Measurements from ENCODE around the gene TNFRSF13B.
"Not testable (repeated sequence)": the region's sequence is repeated elsewhere in the genome, so short reads cannot be mapped to it uniquely, and the experiment has no call there.

Gene TNFRSF13B

DNA sequence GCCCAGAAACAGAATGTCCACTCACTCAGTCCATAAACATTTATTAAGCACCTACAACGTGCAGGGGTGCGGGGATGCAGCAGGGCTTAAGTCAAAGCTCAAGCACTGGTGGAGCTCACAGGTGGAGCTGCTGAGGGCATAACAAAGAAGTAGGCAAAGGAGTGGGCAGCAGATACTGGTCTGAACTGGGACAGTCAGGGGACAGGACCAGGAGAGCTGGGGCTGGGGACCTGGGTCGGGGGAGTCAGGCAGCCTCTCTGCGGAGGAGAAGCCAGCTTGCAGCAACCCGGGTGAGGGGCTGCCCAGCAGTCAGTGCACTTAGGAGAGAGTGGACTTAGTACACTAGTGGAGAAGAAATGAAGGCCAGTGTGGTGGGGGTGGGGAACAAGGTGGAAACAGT is 10.0 kb upstream of the TNFRSF13B start:
- no peaks in the 10 kb centered on the region for H3K79me2 ChIP-seq (ENCODE audit: insufficient read depth, low read length)
- no peaks in the 10 kb centered on the region for H3K9me2 ChIP-seq (replicated peaks; ENCODE audit: insufficient read depth, low read length)
- TF ChIP-seq, protein P1, sequence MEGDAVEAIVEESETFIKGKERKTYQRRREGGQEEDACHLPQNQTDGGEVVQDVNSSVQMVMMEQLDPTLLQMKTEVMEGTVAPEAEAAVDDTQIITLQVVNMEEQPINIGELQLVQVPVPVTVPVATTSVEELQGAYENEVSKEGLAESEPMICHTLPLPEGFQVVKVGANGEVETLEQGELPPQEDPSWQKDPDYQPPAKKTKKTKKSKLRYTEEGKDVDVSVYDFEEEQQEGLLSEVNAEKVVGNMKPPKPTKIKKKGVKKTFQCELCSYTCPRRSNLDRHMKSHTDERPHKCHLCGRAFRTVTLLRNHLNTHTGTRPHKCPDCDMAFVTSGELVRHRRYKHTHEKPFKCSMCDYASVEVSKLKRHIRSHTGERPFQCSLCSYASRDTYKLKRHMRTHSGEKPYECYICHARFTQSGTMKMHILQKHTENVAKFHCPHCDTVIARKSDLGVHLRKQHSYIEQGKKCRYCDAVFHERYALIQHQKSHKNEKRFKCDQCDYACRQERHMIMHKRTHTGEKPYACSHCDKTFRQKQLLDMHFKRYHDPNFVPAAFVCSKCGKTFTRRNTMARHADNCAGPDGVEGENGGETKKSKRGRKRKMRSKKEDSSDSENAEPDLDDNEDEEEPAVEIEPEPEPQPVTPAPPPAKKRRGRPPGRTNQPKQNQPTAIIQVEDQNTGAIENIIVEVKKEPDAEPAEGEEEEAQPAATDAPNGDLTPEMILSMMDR (IDR thresholded peaks at IDR 0.05; ENCODE audit: insufficient read depth, low read length, poor library complexity, severe bottlenecking) = no peak
- no peak for TF ChIP-seq EZH2phosphoT487 (conservative IDR thresholded peaks at IDR 0.05; ENCODE audit: low read length)
- H3K4me3 ChIP-seq (ENCODE audit: insufficient read depth, low read length, poor library complexity, severe bottlenecking) = no peak overlapping the region
- no peaks in the 10 kb centered on the region for H3K9me3 ChIP-seq (ENCODE audit: insufficient read depth, low read length)
- H3K36me3 ChIP-seq (ENCODE audit: low read length) = no peaks in the 10 kb centered on the region
- H3K9ac ChIP-seq (ENCODE audit: low read length) = no peak overlapping the region
- H3K4me2 ChIP-seq (ENCODE audit: low read depth, low read length, poor library complexity, severe bottlenecking) = no peak overlapping the region
- no peak overlapping the region for H2AFZ ChIP-seq (ENCODE audit: low read depth, low read length, severe bottlenecking)
- no peaks in the 10 kb centered on the region for H3K27me3 ChIP-seq (ENCODE audit: low read length)
- H4K20me1 ChIP-seq (ENCODE audit: low read depth, low read length) = no peaks in the 10 kb centered on the region
- H3K27ac ChIP-seq (ENCODE audit: low read depth, low read length) = no peak overlapping the region
- peaks cover 6% of the 10 kb centered on the region; the same call in 1 of the 2 replicates for H3F3A ChIP-seq (ENCODE audit: insufficient read depth)

- no peak overlapping the region for H3K9ac ChIP-seq (ENCODE audit: low read length)
- no peaks in the 10 kb centered on the region for H3K9me2 ChIP-seq (replicated peaks; ENCODE audit: insufficient read depth, low read length)
- no peaks in the 10 kb centered on the region for H3K9me3 ChIP-seq (ENCODE audit: insufficient read depth, low read length)
- TF ChIP-seq, protein P1 (IDR thresholded peaks at IDR 0.05; ENCODE audit: insufficient read depth, low read length, poor library complexity, severe bottlenecking) = no peak
- TF ChIP-seq EZH2phosphoT487 (conservative IDR thresholded peaks at IDR 0.05; ENCODE audit: low read length) = no peak
- H3F3A ChIP-seq (ENCODE audit: insufficient read depth) = peaks cover 13% of the 10 kb centered on the region; the same call in 1 of the 2 replicates
- H4K20me1 ChIP-seq (ENCODE audit: low read depth, low read length) = no peaks in the 10 kb centered on the region
- no peaks in the 10 kb centered on the region for H3K36me3 ChIP-seq (ENCODE audit: low read length)
- no peak overlapping the region for H3K4me2 ChIP-seq (ENCODE audit: low read depth, low read length, poor library complexity, severe bottlenecking)
- no peak overlapping the region for H2AFZ ChIP-seq (ENCODE audit: low read depth, low read length, severe bottlenecking)
- no peaks in the 10 kb centered on the region for H3K79me2 ChIP-seq (ENCODE audit: insufficient read depth, low read length)
- no peak overlapping the region for H3K4me3 ChIP-seq (ENCODE audit: insufficient read depth, low read length, poor library complexity, severe bottlenecking)
- no peaks in the 10 kb centered on the region for H3K27me3 ChIP-seq (ENCODE audit: low read length)
- no peak overlapping the region for H3K27ac ChIP-seq (ENCODE audit: low read depth, low read length)
Measured at GRCh38 chr17:16980813-16981731, 9.2 kb upstream of the TNFRSF13B start.

DNA sequence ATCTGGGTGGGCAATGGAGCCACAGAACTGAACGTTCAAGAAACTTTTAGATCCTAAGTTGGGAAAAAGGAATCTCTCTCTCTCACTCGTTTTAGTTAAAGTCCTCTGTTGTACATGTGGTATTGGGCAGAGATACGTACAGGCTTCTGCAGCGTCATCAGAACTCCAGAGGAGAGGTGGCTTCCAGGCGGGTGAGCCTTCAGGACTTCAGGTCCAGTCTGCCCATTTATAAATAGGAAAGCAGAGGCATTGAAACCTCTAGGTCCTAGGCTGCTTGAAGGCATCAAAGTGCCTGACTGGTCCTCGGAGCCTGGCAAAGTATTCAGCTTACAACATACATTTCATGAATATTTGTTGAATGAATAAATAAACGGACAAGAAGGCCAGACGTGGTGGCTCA is 8.1 kb upstream of the TNFRSF13B start:
- no peak overlapping the region for H3K27ac ChIP-seq (ENCODE audit: low read depth, low read length)
- no peak overlapping the region for H3K4me3 ChIP-seq (ENCODE audit: insufficient read depth, low read length, poor library complexity, severe bottlenecking)

DNA sequence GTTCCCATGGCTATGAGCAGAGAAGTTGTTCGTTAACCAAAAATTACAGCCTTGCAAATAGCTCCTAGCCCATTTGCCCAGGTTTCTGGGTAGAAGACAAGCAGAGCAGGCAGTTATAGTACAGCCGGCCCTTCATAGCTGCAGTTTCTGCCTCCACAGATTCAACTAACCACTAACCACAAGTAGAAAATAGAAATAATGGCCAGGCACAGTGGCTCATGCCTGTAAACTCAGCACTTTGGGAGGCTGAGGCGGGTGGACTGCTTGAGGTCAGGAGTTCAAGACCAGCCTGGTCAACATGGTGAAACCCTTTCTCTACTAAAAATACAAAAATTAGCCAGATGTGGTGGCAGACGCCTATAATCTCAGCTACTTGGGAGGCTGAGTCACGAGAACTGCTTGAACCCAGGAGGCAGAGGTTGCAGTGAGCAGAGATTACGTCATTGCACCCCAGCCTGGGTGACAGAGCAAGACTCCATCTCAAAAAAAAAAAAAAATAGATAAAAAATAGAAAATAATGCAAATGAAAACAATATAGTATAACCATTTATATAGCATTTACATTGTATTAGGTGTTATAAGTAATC is 7.4 kb upstream of the TNFRSF13B start:
- not testable (repeated sequence) for H3K79me2 ChIP-seq (ENCODE audit: insufficient read depth, low read length); H3K4me3 ChIP-seq (ENCODE audit: insufficient read depth, low read length, poor library complexity, severe bottlenecking); H3K9me2 ChIP-seq (replicated peaks; ENCODE audit: insufficient read depth, low read length); H3K36me3 ChIP-seq (ENCODE audit: low read length); H4K20me1 ChIP-seq (ENCODE audit: low read depth, low read length); H3K9me3 ChIP-seq (ENCODE audit: insufficient read depth, low read length); H2AFZ ChIP-seq (ENCODE audit: low read depth, low read length, severe bottlenecking); H3K9ac ChIP-seq (ENCODE audit: low read length); H3K27me3 ChIP-seq (ENCODE audit: low read length)
- 0 out of 2 replicates have a peak overlapping the region, but pooled peaks have one; percentile 9 for H3K27ac ChIP-seq (ENCODE audit: low read depth, low read length)
- H3F3A ChIP-seq (ENCODE audit: insufficient read depth) = peaks cover 29% of the 10 kb centered on the region
- peak overlapping the region; percentile 29 for H3K4me2 ChIP-seq (ENCODE audit: low read depth, low read length, poor library complexity, severe bottlenecking)

More for the DNA sequence above, 8.1 kb upstream of the TNFRSF13B start:
- no peaks in the 10 kb centered on the region for H3K9me2 ChIP-seq (replicated peaks; ENCODE audit: insufficient read depth, low read length)
- no peak overlapping the region for H2AFZ ChIP-seq (ENCODE audit: low read depth, low read length, severe bottlenecking)
- no peak for TF ChIP-seq EZH2phosphoT487 (conservative IDR thresholded peaks at IDR 0.05; ENCODE audit: low read length)
- TF ChIP-seq, protein P1 (IDR thresholded peaks at IDR 0.05; ENCODE audit: insufficient read depth, low read length, poor library complexity, severe bottlenecking) = no peak
- no peaks in the 10 kb centered on the region for H3K36me3 ChIP-seq (ENCODE audit: low read length)
- no peaks in the 10 kb centered on the region for H3K79me2 ChIP-seq (ENCODE audit: insufficient read depth, low read length)
- no peak overlapping the region for H3K9ac ChIP-seq (ENCODE audit: low read length)
- H3K27me3 ChIP-seq (ENCODE audit: low read length) = no peaks in the 10 kb centered on the region
- H3K9me3 ChIP-seq (ENCODE audit: insufficient read depth, low read length) = no peaks in the 10 kb centered on the region
- H3K4me2 ChIP-seq (ENCODE audit: low read depth, low read length, poor library complexity, severe bottlenecking) = no peak overlapping the region
- H4K20me1 ChIP-seq (ENCODE audit: low read depth, low read length) = no peaks in the 10 kb centered on the region
- peaks cover 23% of the 10 kb centered on the region for H3F3A ChIP-seq (ENCODE audit: insufficient read depth)

All from SU-DHL-6 (cell line).